ENCODE results near the gene SCUBE3.

DNA sequence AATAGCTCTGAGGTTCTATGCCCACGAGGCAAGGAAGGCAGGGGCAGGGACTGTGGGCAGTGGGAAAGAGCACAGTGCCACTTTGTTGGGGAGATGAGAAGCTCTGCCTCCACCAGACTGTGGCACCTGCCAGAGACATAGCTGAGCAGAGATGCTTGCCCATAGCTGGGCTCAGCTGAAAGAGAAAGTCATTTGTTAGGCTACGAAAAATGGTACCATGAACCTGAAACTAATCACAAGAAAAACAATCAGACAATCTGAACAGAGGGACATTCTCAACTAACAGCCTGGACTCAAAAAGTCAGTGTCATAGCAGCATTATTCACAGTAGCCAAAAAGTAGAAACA, 39.7 kb upstream of the SCUBE3 start:
- TF ChIP-seq POLR2AphosphoS5 (IDR thresholded peaks at IDR 0.05; ENCODE audit: borderline replicate concordance, low read depth, low read length) (no peak), EZH2 (IDR thresholded peaks at IDR 0.05) (no peak), FOXP2 (optimal IDR thresholded peaks at IDR 0.05; ENCODE audit: control extremely low read depth, extremely low read length, insufficient read depth) (no peak)

Data from SK-N-MC (cell line).